Amygdala (tissue), 56 donors: ENCODE data around the gene ATXN1.
"Not testable (repeated sequence)": the region's sequence is repeated elsewhere in the genome, so short reads cannot be mapped to it uniquely, and the experiment has no call there.

Experiments
- DNase-seq, 56 donors: peaks; one replicate each; lab custom pipeline; 2025; lab: John Stamatoyannopoulos, UW

ATXN1 gene

GRCh38 chr6:16630026-16630643 is 131.1 kb downstream of the ATXN1 start:
- no peak for DNase-seq

- DNase-seq, result not testable (repeated sequence)
Measured at GRCh38 chr6:16628580-16628979, 132.7 kb downstream of the ATXN1 start.

GRCh38 chr6:16626650-16627049 is 134.6 kb downstream of the ATXN1 start:
- DNase-seq, result no peak

GRCh38 chr6:16625291-16626265 is 135.7 kb downstream of the ATXN1 start:
- DNase-seq, result peak in 1 of 56 donors; percentile 5

DNA sequence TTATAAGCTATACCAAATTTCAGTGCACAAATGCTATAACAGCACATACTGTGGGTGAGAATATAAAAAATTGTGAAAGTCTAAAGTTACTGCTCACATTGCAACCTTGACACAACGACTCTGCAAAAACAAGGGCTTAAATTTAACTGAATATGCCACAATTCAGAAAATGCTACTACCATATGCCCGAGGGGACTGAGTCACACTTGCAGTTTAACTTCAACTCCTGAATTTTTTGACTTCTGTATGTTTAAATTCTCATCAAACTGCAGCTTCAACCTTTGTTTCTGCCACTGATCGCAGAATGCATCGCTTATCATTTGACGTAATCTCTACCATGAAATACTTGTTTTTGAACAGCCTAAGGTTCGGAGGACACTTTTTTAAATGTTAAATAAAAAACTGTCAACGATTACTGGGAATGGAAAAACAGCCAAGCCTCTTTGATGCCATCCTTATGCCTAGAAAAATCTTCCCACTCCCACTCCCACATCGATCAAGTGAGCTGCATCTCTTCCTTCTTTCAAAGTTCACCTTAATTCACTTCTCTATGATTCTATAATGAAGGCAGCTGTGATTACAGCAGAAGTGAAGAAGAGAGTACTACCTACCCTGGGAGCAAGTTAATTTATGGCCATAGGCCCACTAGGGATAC is 136.5 kb downstream of the ATXN1 start:
- DNase-seq, result no peak

DNA sequence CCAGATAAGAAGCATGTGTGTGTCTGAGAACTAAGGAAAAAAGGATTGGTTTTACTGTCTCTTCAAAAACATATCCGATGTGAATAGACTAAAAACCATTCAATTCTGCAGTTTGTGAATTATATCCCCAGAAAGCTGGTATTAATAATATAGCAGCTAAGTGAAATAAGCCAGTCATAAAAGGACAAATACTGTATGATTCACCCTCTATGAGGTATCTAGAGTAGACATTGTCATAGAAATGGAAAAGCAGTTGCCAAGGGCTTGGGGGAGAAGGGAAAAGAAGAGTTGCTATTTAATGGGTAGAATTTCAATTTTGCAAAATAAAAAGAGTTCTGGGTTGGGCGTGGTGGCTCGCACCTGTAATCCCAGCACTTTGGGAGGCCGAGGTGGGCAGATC is 137.5 kb downstream of the ATXN1 start:
- DNase-seq, result no peak

DNA sequence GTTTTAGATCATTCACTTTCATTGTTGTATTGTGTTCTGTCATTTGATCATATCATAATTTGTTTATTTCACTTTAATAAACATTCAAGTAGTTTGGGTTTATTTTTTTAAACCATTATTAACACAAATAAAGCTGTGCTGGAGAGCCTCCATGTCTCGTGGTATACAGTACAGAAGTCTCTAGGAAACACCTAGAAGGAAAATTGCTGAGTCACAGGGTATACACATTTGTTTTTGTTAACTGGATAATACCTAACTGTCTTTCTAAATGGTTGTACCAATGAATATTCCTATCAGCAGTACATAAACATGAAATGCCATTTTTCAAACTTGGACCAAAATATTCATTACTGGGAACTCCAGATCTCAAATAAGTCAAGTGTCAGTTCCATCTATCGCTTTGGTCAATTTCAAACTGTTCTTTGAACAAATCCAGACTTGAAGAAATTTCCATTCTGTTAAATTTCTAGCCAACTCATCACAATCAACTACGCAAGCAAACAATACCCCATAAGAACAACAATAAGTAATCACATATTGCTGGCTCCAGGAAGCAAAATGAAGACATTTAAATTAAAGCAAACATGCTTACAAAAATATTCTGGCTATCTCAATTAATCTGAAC is 138.1 kb downstream of the ATXN1 start:
- no peak for DNase-seq

- no peak for DNase-seq
Measured at GRCh38 chr6:16622193-16622592, 139.1 kb downstream of the ATXN1 start.

GRCh38 chr6:16621002-16621401 is 140.3 kb downstream of the ATXN1 start:
- DNase-seq, result no peak

DNA sequence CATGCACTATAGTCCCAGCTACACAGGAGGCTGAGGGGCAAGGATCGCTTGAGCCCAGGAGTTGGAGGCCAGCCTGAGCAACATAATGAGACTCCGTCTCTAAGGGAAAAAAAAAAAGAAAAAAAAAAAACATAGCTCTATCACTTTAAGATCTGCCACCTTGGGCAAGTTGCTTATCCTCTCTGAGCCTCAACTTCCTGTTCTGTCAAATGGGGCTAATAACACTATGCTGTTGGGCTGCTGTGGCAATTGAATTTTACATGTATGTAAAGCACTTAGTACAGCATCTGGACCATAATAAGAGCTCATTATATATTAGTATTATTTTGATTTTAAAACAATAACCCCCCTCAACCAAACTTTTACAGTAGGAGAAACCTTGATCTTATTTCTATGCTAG is 141.5 kb downstream of the ATXN1 start:
- no peak for DNase-seq

- DNase-seq, result no peak
Measured at GRCh38 chr6:16618962-16619361, 142.3 kb downstream of the ATXN1 start.

DNA sequence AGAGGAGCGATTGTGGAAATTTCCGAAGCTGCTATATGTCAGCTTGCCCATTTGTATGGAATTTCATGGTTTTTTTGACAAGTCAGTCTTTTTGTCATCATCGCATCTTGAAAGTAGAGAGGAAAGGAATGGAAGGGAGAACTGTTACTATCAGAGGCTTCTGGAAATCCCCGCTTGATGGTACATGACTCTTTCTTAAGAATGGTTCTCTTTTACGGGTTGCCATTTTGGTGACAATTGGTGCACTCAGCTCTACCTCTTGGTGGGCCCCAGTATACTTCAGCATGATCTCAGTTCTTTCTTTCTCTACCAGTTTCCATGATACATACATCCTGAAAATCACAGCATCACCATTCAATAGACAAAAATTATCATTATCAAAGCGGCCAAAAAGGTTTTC is 146.0 kb downstream of the ATXN1 start:
- DNase-seq, result not testable (repeated sequence)

GRCh38 chr6:16614143-16614542 is 147.1 kb downstream of the ATXN1 start:
- not testable (repeated sequence) for DNase-seq

DNA sequence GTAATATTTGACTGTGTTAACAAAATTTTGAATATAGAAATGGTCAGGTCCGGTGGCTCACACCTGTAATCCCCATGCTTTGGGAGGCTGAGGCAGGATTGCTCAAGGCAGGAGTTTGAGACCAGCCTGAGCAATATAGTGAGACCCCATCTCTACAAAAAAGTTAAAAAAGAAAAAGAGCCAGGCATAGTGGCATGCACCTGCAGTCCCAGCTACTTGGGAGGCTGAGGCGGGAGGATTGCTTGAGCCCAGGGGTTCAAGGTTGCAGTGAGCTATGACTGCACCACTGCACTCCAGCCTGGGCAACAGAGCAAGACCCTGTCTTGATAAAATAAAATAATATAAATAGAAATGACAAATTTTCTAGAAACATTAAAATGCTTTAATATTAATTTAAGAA is 147.8 kb downstream of the ATXN1 start:
- DNase-seq, result not testable (repeated sequence)

GRCh38 chr6:16608444-16608843 is 152.8 kb downstream of the ATXN1 start:
- no peak for DNase-seq

GRCh38 chr6:16602035-16602434 is 159.2 kb downstream of the ATXN1 start:
- no peak for DNase-seq

DNA sequence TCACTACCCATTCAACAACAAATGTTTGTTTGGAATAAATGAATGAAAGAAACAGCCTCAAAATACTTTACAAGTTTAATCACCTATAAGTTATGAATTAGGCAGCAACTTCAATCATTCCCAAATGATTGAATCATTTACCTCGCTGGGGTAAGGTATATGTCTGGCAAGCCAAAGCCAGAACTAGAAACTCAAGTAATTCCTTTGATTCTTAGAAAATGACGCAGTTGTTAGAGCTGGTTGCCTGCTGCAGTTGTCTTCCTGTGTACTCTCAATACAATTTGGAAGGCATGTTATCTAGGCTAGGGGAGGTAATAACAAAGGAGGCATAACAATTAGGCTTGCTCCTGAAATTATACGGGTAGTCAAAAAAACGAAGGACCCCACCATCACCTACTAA is 160.6 kb downstream of the ATXN1 start:
- DNase-seq, result no peak

DNA sequence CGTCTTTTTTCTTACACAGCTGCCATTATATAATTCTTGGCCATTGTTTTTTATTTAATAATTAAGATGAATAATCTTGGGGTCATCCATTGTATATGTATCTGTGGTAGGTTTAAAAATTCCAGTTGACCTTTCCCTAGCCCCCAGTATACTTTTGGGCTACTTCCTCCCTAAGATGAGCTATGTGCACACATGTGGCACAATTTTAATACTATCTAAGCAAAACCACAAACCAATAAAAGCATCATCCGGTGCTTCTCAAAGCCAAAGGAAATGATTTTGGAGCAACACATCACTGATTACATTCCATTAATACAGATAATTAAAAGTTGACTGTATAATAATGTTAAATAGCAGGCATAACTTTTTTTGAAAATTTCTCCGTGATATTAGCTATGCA is 161.2 kb downstream of the ATXN1 start:
- no peak for DNase-seq

DNA sequence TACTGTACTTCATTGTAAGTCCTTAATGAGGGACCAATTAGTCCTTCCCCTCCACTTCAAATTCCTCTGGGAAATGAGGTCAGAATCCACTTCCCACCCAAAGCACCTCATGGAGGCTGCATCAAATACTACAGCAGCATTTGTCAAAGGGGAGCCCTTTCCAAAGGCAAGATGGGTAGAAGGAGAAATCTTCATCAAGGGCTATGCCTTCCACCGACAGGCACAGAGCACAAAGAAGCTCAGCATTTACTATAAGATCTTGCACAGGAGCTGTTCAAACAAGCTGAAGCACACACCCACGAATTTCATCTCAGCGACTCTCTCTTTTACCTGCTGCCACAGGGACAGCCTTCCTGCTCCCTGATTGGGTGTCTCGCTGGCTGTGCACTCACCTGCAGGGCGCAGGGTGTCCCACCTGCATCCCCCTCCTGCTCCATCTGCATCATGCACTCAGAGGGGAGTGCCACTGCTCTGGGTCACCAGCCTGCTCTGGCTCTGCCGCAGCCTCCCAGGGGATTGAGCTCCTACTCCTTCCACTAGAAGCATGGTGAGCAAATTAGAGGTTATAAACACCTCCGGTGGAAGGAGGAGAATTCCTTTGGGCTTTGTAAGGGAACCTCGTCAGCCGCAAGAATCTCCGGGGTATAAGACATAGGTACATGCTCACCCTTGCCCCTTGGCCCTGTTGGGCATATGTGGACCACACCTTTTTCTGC is 164.5 kb downstream of the ATXN1 start:
- DNase-seq, result no peak

DNA sequence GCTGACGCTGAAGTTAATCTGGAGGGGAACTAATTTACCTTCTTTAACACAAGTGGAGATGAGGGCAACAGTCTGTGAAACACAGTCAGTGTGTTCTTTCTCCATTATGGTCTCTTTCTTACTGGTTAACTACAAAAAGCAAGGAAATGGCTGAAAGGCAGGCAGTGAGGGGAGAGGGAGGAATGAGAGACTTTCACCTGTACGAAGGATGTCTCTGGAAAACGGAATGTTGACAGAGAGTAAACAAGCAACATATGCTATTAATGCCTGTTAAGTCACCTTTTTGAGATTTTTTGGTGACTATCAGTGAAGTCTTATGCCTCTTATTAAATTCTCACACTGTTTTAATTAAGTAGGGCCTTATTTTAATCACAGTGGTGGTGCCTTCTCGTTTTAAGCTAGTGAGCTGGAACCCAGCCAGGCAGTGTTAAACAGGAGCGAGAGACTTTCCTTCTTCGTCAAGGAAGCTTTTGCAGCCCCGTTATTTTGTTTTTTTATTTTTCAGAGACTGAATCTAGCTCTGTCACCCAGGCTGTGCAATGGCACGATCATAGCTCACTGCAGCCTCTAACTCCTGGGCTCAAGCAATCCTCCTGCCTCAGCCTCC is 165.6 kb downstream of the ATXN1 start:
- DNase-seq, result peak in 1 of 56 donors; percentile 4
